ENCODE results near the gene FGD2. TPM values are rescaled to one million over a fixed set of nuclear protein-coding genes. Genes with fewer than 3 reads are reported as not detected.

FGD2 gene
- total and polyA plus RNA-seq, 9 of the 15 experiments (the other 6 are each of a cell fraction or from before 2014, with no cell fraction given), result 0.09 TPM; not detected in 8

GRCh38 chr6:37018198-37019064 is 13.0 kb downstream of the FGD2 start (continued):
- TF ChIP-seq HOMEZ (CRISPR knock-in tag; IDR thresholded peaks at IDR 0.05) (no peak), CREB1 (IDR thresholded peaks at IDR 0.05) (no peak), CREB1 (CRISPR knock-in tag; IDR thresholded peaks at IDR 0.05) (no peak), SMARCA4 (IDR thresholded peaks at IDR 0.05) (no peak), PTTG1 (tag; IDR thresholded peaks at IDR 0.05; ENCODE audit: low read depth) (no peak), SNIP1 (IDR thresholded peaks at IDR 0.05; ENCODE audit: low read depth) (no peak), ARID3B (CRISPR knock-in tag; IDR thresholded peaks at IDR 0.05; ENCODE audit: borderline replicate concordance) (0 out of 2 replicates have a peak, but pooled peaks have one; percentile 91), MBD1 (CRISPR knock-in tag; IDR thresholded peaks at IDR 0.05) (no peak), SUPT5H (IDR thresholded peaks at IDR 0.05) (no peak), E2F4 (CRISPR knock-in tag; IDR thresholded peaks at IDR 0.05; ENCODE audit: low read depth) (peak; percentile 78; the same call in 1 of the 2 replicates), HDAC8 (tag; IDR thresholded peaks at IDR 0.05) (no peak), RB1 (IDR thresholded peaks at IDR 0.05; ENCODE audit: low read depth) (peak; percentile 75; the same call in 1 of the 2 replicates), NFIC (IDR thresholded peaks at IDR 0.05) (no peak), PTBP1 (IDR thresholded peaks at IDR 0.05; ENCODE audit: low read depth, low read length) (no peak), ARNT (IDR thresholded peaks at IDR 0.05) (peak in 1 of 2 experiments; percentile 88; a peak in 1 of 4 replicates), NKRF (IDR thresholded peaks at IDR 0.05; ENCODE audit: borderline replicate concordance) (0 out of 2 replicates have a peak, but pooled peaks have one; percentile 12), ZHX1 (conservative IDR thresholded peaks at IDR 0.05; ENCODE audit: low read length) (no peak)
